ENCODE data around the gene SPRYD3. TPM values are rescaled to one million over a fixed set of nuclear protein-coding genes. Genes with fewer than 3 reads are reported as not detected.

SPRYD3 gene
- total RNA-seq, 1 experiment from 2014 or later = 12.9 TPM

GRCh38 chr12:53056296-53056695, 22.9 kb downstream of the SPRYD3 start:
- Mint-ChIP-seq H3K27me3 (ENCODE audit: unreplicated experiment) (peaks cover 21% of the 10 kb centered on the region), H3K4me1 (ENCODE audit: low read depth, unreplicated experiment) (peaks cover 4% of the 10 kb centered on the region), H3K4me3 (ENCODE audit: low read depth, unreplicated experiment) (no peak overlapping the region), H3K9me3 (ENCODE audit: low read depth, unreplicated experiment) (no peaks in the 10 kb centered on the region), H3K36me3 (ENCODE audit: insufficient read depth, unreplicated experiment) (peaks cover 29% of the 10 kb centered on the region), H3K27ac (ENCODE audit: unreplicated experiment) (no peak overlapping the region)
- TF ChIP-seq, protein P1, sequence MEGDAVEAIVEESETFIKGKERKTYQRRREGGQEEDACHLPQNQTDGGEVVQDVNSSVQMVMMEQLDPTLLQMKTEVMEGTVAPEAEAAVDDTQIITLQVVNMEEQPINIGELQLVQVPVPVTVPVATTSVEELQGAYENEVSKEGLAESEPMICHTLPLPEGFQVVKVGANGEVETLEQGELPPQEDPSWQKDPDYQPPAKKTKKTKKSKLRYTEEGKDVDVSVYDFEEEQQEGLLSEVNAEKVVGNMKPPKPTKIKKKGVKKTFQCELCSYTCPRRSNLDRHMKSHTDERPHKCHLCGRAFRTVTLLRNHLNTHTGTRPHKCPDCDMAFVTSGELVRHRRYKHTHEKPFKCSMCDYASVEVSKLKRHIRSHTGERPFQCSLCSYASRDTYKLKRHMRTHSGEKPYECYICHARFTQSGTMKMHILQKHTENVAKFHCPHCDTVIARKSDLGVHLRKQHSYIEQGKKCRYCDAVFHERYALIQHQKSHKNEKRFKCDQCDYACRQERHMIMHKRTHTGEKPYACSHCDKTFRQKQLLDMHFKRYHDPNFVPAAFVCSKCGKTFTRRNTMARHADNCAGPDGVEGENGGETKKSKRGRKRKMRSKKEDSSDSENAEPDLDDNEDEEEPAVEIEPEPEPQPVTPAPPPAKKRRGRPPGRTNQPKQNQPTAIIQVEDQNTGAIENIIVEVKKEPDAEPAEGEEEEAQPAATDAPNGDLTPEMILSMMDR (IDR thresholded peaks at IDR 0.05; ENCODE audit: unreplicated experiment) = no peak
- no peak for DNase-seq
- CTCF ChIA-PET = no interaction called here
- BruUV-seq (replicated peaks) = no TSS peak
- intact Hi-C loops (cut with micrococcal nuclease; ENCODE audit: unreplicated experiment) = no loop called here

DNA sequence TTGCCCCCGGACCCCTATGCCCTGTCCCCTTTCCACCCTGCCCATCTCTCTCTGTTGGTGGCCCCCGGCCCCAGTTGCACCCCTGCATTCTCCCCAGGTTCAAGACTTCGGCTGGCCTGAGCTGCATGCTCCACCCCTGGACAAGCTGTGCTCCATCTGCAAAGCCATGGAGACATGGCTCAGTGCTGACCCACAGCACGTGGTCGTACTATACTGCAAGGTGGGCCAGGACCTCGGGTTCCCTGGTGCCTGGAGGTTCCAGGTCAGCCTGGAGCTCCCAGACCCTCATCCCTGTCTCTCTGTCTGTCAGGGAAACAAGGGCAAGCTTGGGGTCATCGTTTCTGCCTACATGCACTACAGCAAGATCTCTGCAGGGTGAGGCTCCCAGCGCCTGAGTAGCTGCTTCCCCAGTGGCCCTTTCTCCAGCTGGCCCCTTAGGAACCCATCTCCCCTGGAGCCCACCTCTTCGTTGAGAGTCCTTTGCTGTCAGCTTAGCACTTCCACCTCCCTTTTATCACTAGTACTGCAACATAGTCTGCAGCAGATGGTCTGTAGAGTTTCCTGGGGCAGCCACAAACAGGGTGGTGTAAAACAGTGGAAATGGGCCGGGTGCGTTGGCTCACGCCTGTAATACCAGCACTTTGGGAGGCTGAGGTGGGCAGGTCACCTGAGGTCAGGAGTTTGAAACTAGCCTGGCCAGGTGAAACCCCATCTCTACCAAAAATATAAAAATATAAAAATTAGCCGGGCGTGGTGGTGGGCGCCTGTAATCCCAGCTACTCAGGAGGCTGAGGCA, 23.5 kb downstream of the SPRYD3 start:
- H3K9me3 Mint-ChIP-seq (ENCODE audit: low read depth, unreplicated experiment) = no peaks in the 10 kb centered on the region
- no peak for DNase-seq
- no peak overlapping the region for H3K27ac Mint-ChIP-seq (ENCODE audit: unreplicated experiment)
- H3K4me1 Mint-ChIP-seq (ENCODE audit: low read depth, unreplicated experiment) = no peaks in the 10 kb centered on the region
- peaks cover 27% of the 10 kb centered on the region for H3K36me3 Mint-ChIP-seq (ENCODE audit: insufficient read depth, unreplicated experiment)
- intact Hi-C loops (cut with micrococcal nuclease; ENCODE audit: unreplicated experiment) = no loop called here
- H3K27me3 Mint-ChIP-seq (ENCODE audit: unreplicated experiment) = peaks cover 21% of the 10 kb centered on the region
- BruUV-seq (replicated peaks) = no TSS peak
- TF ChIP-seq, protein P1 (IDR thresholded peaks at IDR 0.05; ENCODE audit: unreplicated experiment) = no peak
- CTCF ChIA-PET = interaction anchor here (0.5 to 1.4 kb wide), 2 partner anchors 8 to 749 kb away, joined by 3 to 5 read pairs; no protein-coding TSS in a partner anchor
- no peak overlapping the region for H3K4me3 Mint-ChIP-seq (ENCODE audit: low read depth, unreplicated experiment)

GRCh38 chr12:53054112-53054878, 24.9 kb downstream of the SPRYD3 start:
- Mint-ChIP-seq H3K4me1 (ENCODE audit: low read depth, unreplicated experiment) (peaks cover 2% of the 10 kb centered on the region), H3K9me3 (ENCODE audit: low read depth, unreplicated experiment) (no peaks in the 10 kb centered on the region), H3K27ac (ENCODE audit: unreplicated experiment) (peak overlapping the region; percentile 86), H3K4me3 (ENCODE audit: low read depth, unreplicated experiment) (peak overlapping the region; percentile 96), H3K36me3 (ENCODE audit: insufficient read depth, unreplicated experiment) (peaks cover 27% of the 10 kb centered on the region), H3K27me3 (ENCODE audit: unreplicated experiment) (peaks cover 21% of the 10 kb centered on the region)
- TF ChIP-seq, protein P1 (IDR thresholded peaks at IDR 0.05; ENCODE audit: unreplicated experiment) = no peak
- peak; percentile 89 for DNase-seq
- intact Hi-C loops (cut with micrococcal nuclease; ENCODE audit: unreplicated experiment) = no loop called here
- BruUV-seq (replicated peaks) = no TSS peak
- CTCF ChIA-PET = interaction anchor here (0.6 to 1.5 kb wide), 11 partner anchors 10 to 290 kb away, joined by 3 to 7 read pairs (median 4); partner anchors contain the start of genes EIF4B and SPRYD3

- intact Hi-C loops (cut with micrococcal nuclease; ENCODE audit: unreplicated experiment) = no loop called here
- peaks cover 19% of the 10 kb centered on the region for H3K27me3 Mint-ChIP-seq (ENCODE audit: unreplicated experiment)
Measured at GRCh38 chr12:53053218-53054111, 25.7 kb downstream of the SPRYD3 start.

More at GRCh38 chr12:53053218-53054111, 25.7 kb downstream of the SPRYD3 start:
- Mint-ChIP-seq H3K27ac (ENCODE audit: unreplicated experiment) (peak overlapping the region; percentile 86), H3K4me3 (ENCODE audit: low read depth, unreplicated experiment) (peak overlapping the region; percentile 96), H3K4me1 (ENCODE audit: low read depth, unreplicated experiment) (peaks cover 11% of the 10 kb centered on the region), H3K9me3 (ENCODE audit: low read depth, unreplicated experiment) (no peaks in the 10 kb centered on the region), H3K36me3 (ENCODE audit: insufficient read depth, unreplicated experiment) (peaks cover 31% of the 10 kb centered on the region)
- TF ChIP-seq, protein P1 (IDR thresholded peaks at IDR 0.05; ENCODE audit: unreplicated experiment) = peak; percentile 64
- TSS peak; percentile 12 for BruUV-seq (replicated peaks)
- DNase-seq = peak; percentile 86
- CTCF ChIA-PET = interaction anchor here (0.6 to 1.5 kb wide), 13 partner anchors 9 to 730 kb away, joined by 3 to 7 read pairs (median 4); partner anchors contain the start of genes EIF4B and SPRYD3

Measured in Calu3 (cell line).